ENCODE measurements around the gene UPK3A.
"Not testable (repeated sequence)": the region's sequence is repeated elsewhere in the genome, so short reads cannot be mapped to it uniquely, and the experiment has no call there.

The UPK3A gene

GRCh38 chr22:45285263-45286058, 712 bp downstream of the UPK3A start:
- no peak for DNase-seq

GRCh38 chr22:45286854-45287551, 2.3 kb downstream of the UPK3A start:
- no peak for DNase-seq

- no peak for DNase-seq
These were observed 5.7 kb downstream of the UPK3A start for GRCh38 chr22:45290410-45290936.

GRCh38 chr22:45291061-45291930, 6.5 kb downstream of the UPK3A start:
- no peak for DNase-seq

- no peak for DNase-seq
These were observed 7.2 kb downstream of the UPK3A start for GRCh38 chr22:45291931-45292290.

- no peak for DNase-seq
These were observed 8.1 kb downstream of the UPK3A start for GRCh38 chr22:45292731-45293442.

- DNase-seq = no peak
These were observed 9.3 kb downstream of the UPK3A start for GRCh38 chr22:45294030-45294429.

- DNase-seq = not testable (repeated sequence)
These were observed 10.3 kb downstream of the UPK3A start for GRCh38 chr22:45295004-45295403.

GRCh38 chr22:45295492-45295891, 10.7 kb downstream of the UPK3A start:
- DNase-seq = no peak

- no peak for DNase-seq
These were observed 12.0 kb downstream of the UPK3A start for GRCh38 chr22:45296628-45297297.

- DNase-seq = no peak
These were observed 14.3 kb downstream of the UPK3A start for GRCh38 chr22:45298934-45299505.

- no peak for DNase-seq
These were observed 18.0 kb downstream of the UPK3A start for GRCh38 chr22:45302751-45303150.

GRCh38 chr22:45303181-45303580, 18.4 kb downstream of the UPK3A start:
- no peak for DNase-seq

GRCh38 chr22:45304971-45305370, 20.2 kb downstream of the UPK3A start:
- no peak for DNase-seq

- no peak for DNase-seq
These were observed 20.8 kb downstream of the UPK3A start for GRCh38 chr22:45305456-45306075.

GRCh38 chr22:45306139-45306538, 21.4 kb downstream of the UPK3A start:
- DNase-seq = no peak

GRCh38 chr22:45308391-45308956, 23.7 kb downstream of the UPK3A start:
- DNase-seq = no peak

- DNase-seq = no peak
These were observed 24.2 kb downstream of the UPK3A start for GRCh38 chr22:45308957-45309421.

GRCh38 chr22:45309422-45310227, 24.9 kb downstream of the UPK3A start, which contains the start of gene FAM118A:
TSS of gene FAM118A (plus strand) at chr22:45309934. CDS start at chr22:45322380, 12,446 bp downstream.
- peak; percentile 69 for DNase-seq
